ENCODE results near the gene ZNF750.

Gene ZNF750

GRCh38 chr17:82876602-82877379 is 37.0 kb upstream of the ZNF750 start:
- TF ChIP-seq ZFX (IDR thresholded peaks at IDR 0.05), result no peak
- TF ChIP-seq CTCF (conservative IDR thresholded peaks at IDR 0.05), result peak; percentile 76

GRCh38 chr17:82876149-82876548 is 36.3 kb upstream of the ZNF750 start:
- no peak for TF ChIP-seq CTCF (conservative IDR thresholded peaks at IDR 0.05)
- no peak for TF ChIP-seq ZFX (IDR thresholded peaks at IDR 0.05)
- H3K27ac ChIP-seq, result peak overlapping the region; percentile 85

More at GRCh38 chr17:82876602-82877379, 37.0 kb upstream of the ZNF750 start:
- peak overlapping the region; percentile 85 for H3K27ac ChIP-seq

- peak overlapping the region; percentile 85 for H3K27ac ChIP-seq
- TF ChIP-seq CTCF (conservative IDR thresholded peaks at IDR 0.05) (no peak), ZFX (IDR thresholded peaks at IDR 0.05) (peak; percentile 83; the same call in 1 of the 2 replicates)
Measured at GRCh38 chr17:82875407-82875856, 35.6 kb upstream of the ZNF750 start.

- peak overlapping the region; percentile 85 for H3K27ac ChIP-seq
- no peak for TF ChIP-seq CTCF (conservative IDR thresholded peaks at IDR 0.05)
- TF ChIP-seq ZFX (IDR thresholded peaks at IDR 0.05), result no peak
Measured at GRCh38 chr17:82874011-82874835, 34.4 kb upstream of the ZNF750 start.

GRCh38 chr17:82873521-82873920 is 33.7 kb upstream of the ZNF750 start:
- TF ChIP-seq ZFX (IDR thresholded peaks at IDR 0.05) (no peak), CTCF (conservative IDR thresholded peaks at IDR 0.05) (no peak)
- no peak overlapping the region for H3K27ac ChIP-seq

- TF ChIP-seq CTCF (conservative IDR thresholded peaks at IDR 0.05) (no peak), ZFX (IDR thresholded peaks at IDR 0.05) (no peak)
- H3K27ac ChIP-seq, result no peak overlapping the region
Measured at GRCh38 chr17:82872591-82873520, 33.0 kb upstream of the ZNF750 start.

All from C4-2B (cell line).